ENCODE results near the gene BAZ2B. TPM values are rescaled to one million over a fixed set of nuclear protein-coding genes. Genes with fewer than 3 reads are reported as not detected.
A peak's percentile ranks its signal among the peaks of the same experiment; 100 is the strongest.

BAZ2B gene
- total and polyA plus RNA-seq, 9 of the 15 experiments (the other 6 are each of a cell fraction or from before 2014, with no cell fraction given): 7.5 to 38.6 (median 19.8) TPM

- peak; percentile 93 for TF ChIP-seq JUN (IDR thresholded peaks at IDR 0.05; ENCODE audit: borderline replicate concordance, low read depth, low read length)
- peak; percentile 67; the same call in 1 of the 2 replicates for TF ChIP-seq JUN (CRISPR knock-in tag; IDR thresholded peaks at IDR 0.05; ENCODE audit: borderline replicate concordance)
- TF ChIP-seq HSF4 (CRISPR knock-in tag; IDR thresholded peaks at IDR 0.05; ENCODE audit: borderline replicate concordance): no peak
- TF ChIP-seq FOXP4 (CRISPR knock-in tag; IDR thresholded peaks at IDR 0.05; ENCODE audit: borderline replicate concordance): no peak
- TF ChIP-seq MCM5 (IDR thresholded peaks at IDR 0.05; ENCODE audit: low read depth): no peak
- TF ChIP-seq RBM25 (IDR thresholded peaks at IDR 0.05; ENCODE audit: low read depth, low read length, severe bottlenecking): no peak
- no peak for TF ChIP-seq HES1 (IDR thresholded peaks at IDR 0.05; ENCODE audit: low read depth)
- TF ChIP-seq VEZF1 (CRISPR knock-in tag; IDR thresholded peaks at IDR 0.05): peak; percentile 53
- TF ChIP-seq NCOA1 (IDR thresholded peaks at IDR 0.05; ENCODE audit: low read depth): peak; percentile 53; the same call in 1 of the 2 replicates
- no peak for TF ChIP-seq ZNF324 (CRISPR knock-in tag; IDR thresholded peaks at IDR 0.05)
- peak; percentile 82 for TF ChIP-seq SOX6 (IDR thresholded peaks at IDR 0.05)
- 0 out of 2 replicates have a peak, but pooled peaks have one; percentile 32 for TF ChIP-seq CBFB (CRISPR knock-in tag; IDR thresholded peaks at IDR 0.05)
- peak; percentile 49; the same call in 1 of the 2 replicates for TF ChIP-seq NBN (IDR thresholded peaks at IDR 0.05; ENCODE audit: low read depth)
- TF ChIP-seq FOXO4 (CRISPR knock-in tag; IDR thresholded peaks at IDR 0.05): no peak
- 0 out of 2 replicates have a peak, but pooled peaks have one; percentile 39 for TF ChIP-seq RNF2 (IDR thresholded peaks at IDR 0.05)
- TF ChIP-seq POLR2B (IDR thresholded peaks at IDR 0.05; ENCODE audit: low read depth, partially characterized antibody): no peak
- TF ChIP-seq ZHX1 (conservative IDR thresholded peaks at IDR 0.05; ENCODE audit: low read length): no peak
- no peak for TF ChIP-seq ZNF384 (IDR thresholded peaks at IDR 0.05; ENCODE audit: low read depth, low read length)
- TF ChIP-seq E2F3 (CRISPR knock-in tag; IDR thresholded peaks at IDR 0.05): no peak
- TF ChIP-seq SMC3 (conservative IDR thresholded peaks at IDR 0.05; ENCODE audit: insufficient read depth, low read depth, low read length): no peak
- TF ChIP-seq GTF2E2 (tag; IDR thresholded peaks at IDR 0.05): no peak
- TF ChIP-seq FOSL1 (tag; conservative IDR thresholded peaks at IDR 0.05): peak; percentile 95
- no peak for TF ChIP-seq RHOXF2B (CRISPR knock-in tag; conservative IDR thresholded peaks at IDR 0.05)
Measured at GRCh38 chr2:159497256-159497655, 119.1 kb downstream of the BAZ2B start (continued).

Measured in K562 (cell line).